Peyer's patch (tissue), 4 donors: ENCODE measurements around the gene PRR5L. TPM values are rescaled to one million over a fixed set of nuclear protein-coding genes. Genes with fewer than 3 reads are reported as not detected.

Experiments
- DNase-seq, 3 donors: peaks; one replicate each; pipeline ENCODE4 v3.0.0-alpha.2; 2017 to 2019
- H3K27ac ChIP-seq, 4 donors: fragments of 200-600 bp; sonication (generic); one replicate each; pipeline ENCODE4 v1.5.1; 2016 to 2019
- H3K27me3 ChIP-seq, 2 donors: fragments of 200-600 bp; sonication (generic); one replicate each; pipeline ENCODE4 v1.5.1; 2019
- H3K36me3 ChIP-seq, 3 donors: fragments of 200-600 bp; sonication (generic); one replicate each; pipeline ENCODE4 v1.5.1; 2016 to 2019
- H3K4me1 ChIP-seq, 4 donors: fragments of 200-600 bp; sonication (generic); one replicate each; pipeline ENCODE4 v1.5.1; 2016 to 2019
- H3K4me3 ChIP-seq, 4 donors: fragments of 200-600 bp; sonication (generic); 1 replicate in 3 of 4; 2 replicates in 1 of 4; pipeline ENCODE4 v1.5.1; 2016 to 2019; ENCODE audit warnings: mild to moderate bottlenecking in 1 of 4
- H3K9me3 ChIP-seq, 4 donors: fragments of 200-600 bp; sonication (generic); one replicate each; pipeline ENCODE4 v1.5.1; 2016 to 2019; ENCODE audit warnings: mild to moderate bottlenecking in 1 of 4
- POLR2A ChIP-seq, 2 donors: fragments of 450-650 bp; IDR thresholded peaks; one replicate each; pipeline ENCODE4 v1.5.1; 2017; ENCODE audit warnings: antibody characterized with exemption in 2 of 2, mild to moderate bottlenecking in 2 of 2, moderate library complexity in 2 of 2
- total RNA-seq, 4 donors: library from RNA; depleted of rRNA; stranded (reverse); fragments of >200 nt; gene quantifications; one replicate each; pipeline ENCODE4 v1.1.0, GENCODE V29; 2016
- TF ChIP-seq, protein P1 (sequence below), 6 experiments: fragments of 450-650 bp in 4 of 6; fragments of 200-600 bp in 2 of 6; sonication (generic) in 1 of 6; IDR thresholded peaks; one replicate each; pipeline ENCODE4 v1.5.1; 2017 to 2019; ENCODE audit warnings: antibody characterized with exemption in 6 of 6, mild to moderate bottlenecking in 3 of 6, moderate library complexity in 1 of 6

PRR5L gene
- total RNA-seq, 4 donors from 2014 or later: 74.3 to 100 (median 89.9) TPM

DNA sequence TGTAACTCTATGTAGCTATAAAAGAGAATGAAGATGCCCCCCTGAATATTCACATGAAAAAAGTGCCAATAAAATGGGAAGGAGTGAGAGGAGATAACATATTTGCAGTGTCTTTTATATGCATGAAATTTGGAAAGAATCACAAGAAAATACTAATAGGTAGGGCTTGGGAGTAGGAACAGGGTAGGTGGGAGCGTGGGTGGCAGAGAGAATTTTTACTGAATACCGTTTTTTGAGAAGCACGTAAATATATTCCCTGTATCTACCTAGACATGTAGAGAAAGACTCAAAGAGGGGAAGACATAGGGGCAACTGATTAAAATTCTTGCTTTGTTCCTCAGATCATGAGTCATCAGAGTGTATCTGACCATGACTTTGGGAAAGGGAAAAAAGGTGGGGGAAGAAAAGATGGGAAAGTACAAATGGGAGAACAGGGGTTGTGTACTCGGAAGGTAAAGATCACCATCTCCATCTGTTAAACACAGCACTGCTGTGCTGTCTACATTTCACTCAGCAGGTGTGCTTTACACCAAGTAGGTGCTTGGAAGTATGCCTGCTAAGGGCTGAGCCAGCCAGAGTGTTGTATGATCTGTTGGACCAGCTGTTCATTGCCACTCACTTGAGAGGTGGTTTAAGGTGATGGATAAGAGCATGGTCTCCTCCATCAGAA lies 16.0 kb downstream of the PRR5L start:
- TF ChIP-seq POLR2A (IDR thresholded peaks at IDR 0.05): no peak
- TF ChIP-seq, protein P1, sequence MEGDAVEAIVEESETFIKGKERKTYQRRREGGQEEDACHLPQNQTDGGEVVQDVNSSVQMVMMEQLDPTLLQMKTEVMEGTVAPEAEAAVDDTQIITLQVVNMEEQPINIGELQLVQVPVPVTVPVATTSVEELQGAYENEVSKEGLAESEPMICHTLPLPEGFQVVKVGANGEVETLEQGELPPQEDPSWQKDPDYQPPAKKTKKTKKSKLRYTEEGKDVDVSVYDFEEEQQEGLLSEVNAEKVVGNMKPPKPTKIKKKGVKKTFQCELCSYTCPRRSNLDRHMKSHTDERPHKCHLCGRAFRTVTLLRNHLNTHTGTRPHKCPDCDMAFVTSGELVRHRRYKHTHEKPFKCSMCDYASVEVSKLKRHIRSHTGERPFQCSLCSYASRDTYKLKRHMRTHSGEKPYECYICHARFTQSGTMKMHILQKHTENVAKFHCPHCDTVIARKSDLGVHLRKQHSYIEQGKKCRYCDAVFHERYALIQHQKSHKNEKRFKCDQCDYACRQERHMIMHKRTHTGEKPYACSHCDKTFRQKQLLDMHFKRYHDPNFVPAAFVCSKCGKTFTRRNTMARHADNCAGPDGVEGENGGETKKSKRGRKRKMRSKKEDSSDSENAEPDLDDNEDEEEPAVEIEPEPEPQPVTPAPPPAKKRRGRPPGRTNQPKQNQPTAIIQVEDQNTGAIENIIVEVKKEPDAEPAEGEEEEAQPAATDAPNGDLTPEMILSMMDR (IDR thresholded peaks at IDR 0.05): no peak
- H3K4me3 ChIP-seq: no peak overlapping the region
- H3K9me3 ChIP-seq: no peaks in the 10 kb centered on the region
- H3K27me3 ChIP-seq: no peaks in the 10 kb centered on the region
- H3K27ac ChIP-seq: no peak overlapping the region
- no peaks in the 10 kb centered on the region for H3K36me3 ChIP-seq
- no peak for DNase-seq
- no peaks in the 10 kb centered on the region for H3K4me1 ChIP-seq

DNA sequence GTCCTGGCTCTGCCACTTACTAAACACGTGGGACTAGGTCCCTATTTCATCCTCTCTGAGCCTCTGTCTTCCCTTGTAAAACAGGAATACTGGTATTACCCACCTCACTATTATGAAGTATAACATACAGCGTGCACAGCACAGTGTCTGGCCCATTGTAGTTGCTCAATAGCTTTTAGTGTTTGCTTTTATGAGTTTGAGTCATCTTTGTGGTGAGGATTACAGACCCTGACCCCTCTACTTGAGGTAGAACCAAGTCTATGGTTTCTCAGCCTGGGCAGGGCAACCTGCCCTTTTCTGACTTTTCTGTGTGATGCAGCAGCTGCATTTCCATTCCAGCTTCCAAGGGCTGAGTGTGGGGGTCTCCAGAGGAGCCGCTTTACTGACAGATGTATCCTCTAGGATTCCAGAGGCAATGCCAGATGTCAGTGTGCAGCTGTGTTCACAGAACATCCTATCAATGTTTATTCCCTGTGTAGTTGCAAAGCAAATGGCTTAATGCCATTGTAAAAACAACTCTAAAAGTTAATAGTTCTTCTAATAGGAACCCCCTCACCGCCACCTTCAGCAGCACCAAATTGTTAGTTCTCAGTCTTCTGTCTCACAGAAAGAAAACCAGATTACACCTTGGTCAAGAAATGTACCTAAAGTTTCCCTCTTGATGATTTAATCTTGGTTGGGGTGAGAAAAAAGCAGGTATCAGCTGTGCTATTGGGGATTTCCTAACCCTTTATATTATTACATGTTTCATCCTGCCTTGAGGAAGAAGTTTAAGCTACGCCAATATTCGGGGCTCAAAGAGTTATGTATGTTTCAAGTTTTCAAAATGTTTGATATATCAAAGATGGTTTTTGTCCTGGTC lies 16.8 kb downstream of the PRR5L start:
- no peaks in the 10 kb centered on the region for H3K4me1 ChIP-seq
- no peak overlapping the region for H3K4me3 ChIP-seq
- no peaks in the 10 kb centered on the region for H3K36me3 ChIP-seq
- H3K9me3 ChIP-seq: no peaks in the 10 kb centered on the region
- no peaks in the 10 kb centered on the region for H3K27me3 ChIP-seq
- TF ChIP-seq, protein P1 (IDR thresholded peaks at IDR 0.05): no peak
- no peak for TF ChIP-seq POLR2A (IDR thresholded peaks at IDR 0.05)
- DNase-seq: no peak
- H3K27ac ChIP-seq: no peak overlapping the region

DNA sequence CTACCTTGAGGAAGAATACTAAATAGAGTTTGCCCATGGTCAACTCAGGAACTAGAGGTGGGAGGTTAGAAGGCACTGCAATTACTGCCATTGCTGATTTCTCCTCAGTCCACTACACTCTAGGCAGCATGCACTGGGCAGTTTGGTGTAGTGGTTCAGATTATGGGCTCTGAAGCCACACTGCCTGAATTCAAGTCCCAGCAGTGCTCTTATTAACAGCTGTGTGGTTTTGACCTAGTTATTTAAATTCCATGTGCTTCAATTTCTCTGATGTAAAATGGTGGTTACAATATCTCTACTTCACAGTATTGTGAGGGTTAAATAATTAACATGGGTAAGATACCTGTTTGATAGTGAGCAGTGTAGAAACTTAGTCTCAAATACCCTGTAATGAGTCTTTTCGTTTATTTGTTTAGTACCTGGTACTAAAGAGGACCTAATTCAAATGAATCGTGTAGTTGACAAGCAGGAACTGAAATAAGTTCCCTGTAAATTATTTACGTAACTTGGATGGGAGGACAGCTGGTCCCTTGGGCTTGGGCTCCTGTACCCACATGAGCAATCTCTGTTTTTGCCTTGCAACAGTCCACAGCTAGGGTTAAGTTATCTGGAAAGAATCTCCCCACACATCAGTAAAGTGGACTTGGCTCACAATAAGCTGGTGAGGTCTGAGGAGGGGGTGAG lies 17.8 kb downstream of the PRR5L start:
- H3K4me1 ChIP-seq: no peaks in the 10 kb centered on the region
- H3K9me3 ChIP-seq: no peaks in the 10 kb centered on the region
- no peak overlapping the region for H3K4me3 ChIP-seq
- TF ChIP-seq POLR2A (IDR thresholded peaks at IDR 0.05): no peak
- TF ChIP-seq, protein P1 (IDR thresholded peaks at IDR 0.05): no peak
- no peaks in the 10 kb centered on the region for H3K27me3 ChIP-seq
- H3K36me3 ChIP-seq: no peaks in the 10 kb centered on the region
- DNase-seq: no peak
- no peak overlapping the region for H3K27ac ChIP-seq

DNA sequence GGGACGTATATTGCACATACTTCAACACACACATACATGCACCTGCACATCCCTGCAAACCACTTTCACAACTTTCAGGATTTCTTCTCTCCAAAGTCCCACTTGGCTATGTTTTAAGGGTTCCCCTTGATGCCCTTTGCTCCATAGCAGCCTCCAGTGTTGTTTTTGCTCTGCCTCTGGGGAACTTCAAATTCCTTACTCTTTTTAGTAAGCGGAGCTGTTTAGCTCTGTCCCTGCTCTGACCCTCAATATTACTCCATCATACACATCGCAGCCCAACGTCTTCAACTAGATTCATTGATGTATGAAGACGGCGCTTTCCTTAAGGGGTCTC lies 18.3 kb downstream of the PRR5L start:
- no peaks in the 10 kb centered on the region for H3K9me3 ChIP-seq
- H3K4me1 ChIP-seq: no peaks in the 10 kb centered on the region
- no peak overlapping the region for H3K4me3 ChIP-seq
- H3K36me3 ChIP-seq: no peaks in the 10 kb centered on the region
- TF ChIP-seq, protein P1 (IDR thresholded peaks at IDR 0.05): no peak
- TF ChIP-seq POLR2A (IDR thresholded peaks at IDR 0.05): no peak
- no peaks in the 10 kb centered on the region for H3K27me3 ChIP-seq
- H3K27ac ChIP-seq: no peak overlapping the region
- no peak for DNase-seq

DNA sequence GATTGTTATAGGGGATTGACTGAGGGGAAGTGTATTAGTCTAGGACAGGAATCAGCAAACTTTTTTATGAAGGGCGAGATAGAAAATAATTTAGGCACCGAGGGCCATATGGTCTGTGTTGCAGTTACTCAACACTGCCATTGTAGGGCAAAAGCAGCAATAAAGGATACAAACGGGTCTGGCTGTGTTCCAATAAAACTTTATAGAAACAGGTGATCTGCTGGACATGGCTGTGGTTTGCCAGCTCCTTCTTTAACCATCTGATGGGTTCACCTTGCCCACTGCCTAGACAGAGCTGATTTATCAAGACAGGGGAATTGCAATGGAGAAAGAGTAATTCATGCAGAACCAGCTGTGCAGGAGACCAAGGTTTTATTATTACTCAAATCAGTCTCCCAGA lies 20.0 kb downstream of the PRR5L start:
- Histone ChIP-seq H3K36me3 (no peaks in the 10 kb centered on the region), H3K9me3 (no peaks in the 10 kb centered on the region), H3K27ac (no peak overlapping the region), H3K27me3 (no peaks in the 10 kb centered on the region), H3K4me1 (no peaks in the 10 kb centered on the region), H3K4me3 (no peak overlapping the region)
- DNase-seq: no peak
- TF ChIP-seq POLR2A (IDR thresholded peaks at IDR 0.05): no peak
- TF ChIP-seq, protein P1 (IDR thresholded peaks at IDR 0.05): no peak
